Subcutaneous adipose tissue (tissue), 4 donors: ENCODE results near the gene CIB2. TPM values are rescaled to one million over a fixed set of nuclear protein-coding genes. Genes with fewer than 3 reads are reported as not detected.

ENCODE experiments used
- total RNA-seq, 4 donors: library from RNA; depleted of rRNA; stranded (reverse); fragments of >200 nt; gene quantifications; one replicate each; pipeline ENCODE4 v1.1.0, GENCODE V29; 2016
- TF ChIP-seq, protein P1 (sequence below): fragments of 450-650 bp; IDR thresholded peaks from one replicate; pipeline ENCODE4 v1.5.1; 2016; ENCODE audit warnings: low read depth, mild to moderate bottlenecking, control low read depth, antibody characterized with exemption, moderate library complexity

The CIB2 gene
- total RNA-seq, result 1 to 10 TPM; 3.2 to 6.4 (median 5.9) TPM

- TF ChIP-seq, protein P1, sequence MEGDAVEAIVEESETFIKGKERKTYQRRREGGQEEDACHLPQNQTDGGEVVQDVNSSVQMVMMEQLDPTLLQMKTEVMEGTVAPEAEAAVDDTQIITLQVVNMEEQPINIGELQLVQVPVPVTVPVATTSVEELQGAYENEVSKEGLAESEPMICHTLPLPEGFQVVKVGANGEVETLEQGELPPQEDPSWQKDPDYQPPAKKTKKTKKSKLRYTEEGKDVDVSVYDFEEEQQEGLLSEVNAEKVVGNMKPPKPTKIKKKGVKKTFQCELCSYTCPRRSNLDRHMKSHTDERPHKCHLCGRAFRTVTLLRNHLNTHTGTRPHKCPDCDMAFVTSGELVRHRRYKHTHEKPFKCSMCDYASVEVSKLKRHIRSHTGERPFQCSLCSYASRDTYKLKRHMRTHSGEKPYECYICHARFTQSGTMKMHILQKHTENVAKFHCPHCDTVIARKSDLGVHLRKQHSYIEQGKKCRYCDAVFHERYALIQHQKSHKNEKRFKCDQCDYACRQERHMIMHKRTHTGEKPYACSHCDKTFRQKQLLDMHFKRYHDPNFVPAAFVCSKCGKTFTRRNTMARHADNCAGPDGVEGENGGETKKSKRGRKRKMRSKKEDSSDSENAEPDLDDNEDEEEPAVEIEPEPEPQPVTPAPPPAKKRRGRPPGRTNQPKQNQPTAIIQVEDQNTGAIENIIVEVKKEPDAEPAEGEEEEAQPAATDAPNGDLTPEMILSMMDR, result no peak
Measured at GRCh38 chr15:78131295-78132061, at the start of gene CIB2. TSS of gene CIB2 (minus strand) at chr15:78131445. CDS start at chr15:78131215, 230 bp downstream.

GRCh38 chr15:78179906-78180305 is 48.7 kb upstream of the CIB2 start:
- TF ChIP-seq, protein P1, result no peak

- TF ChIP-seq, protein P1, result no peak
Measured at GRCh38 chr15:78179286-78179840, 48.1 kb upstream of the CIB2 start.

DNA sequence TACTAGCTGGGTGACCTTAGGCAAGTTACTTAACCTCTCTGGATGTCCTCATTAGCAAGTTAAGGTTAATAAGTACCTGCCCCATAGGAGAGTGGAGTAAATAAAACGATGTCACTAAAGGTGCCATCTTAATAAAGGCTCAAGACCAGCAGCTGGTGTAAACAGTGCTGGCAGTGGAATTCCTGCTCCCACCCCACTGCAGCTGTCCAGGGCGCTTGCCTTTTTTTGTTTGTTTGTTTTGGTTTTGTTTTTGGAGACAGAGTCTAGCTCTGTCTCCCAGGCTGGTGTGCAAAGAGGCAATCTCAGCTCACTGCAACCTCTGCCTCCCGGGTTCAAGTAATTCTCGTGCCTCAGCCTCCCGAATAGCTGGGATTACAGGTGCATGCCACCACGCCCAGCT is 46.8 kb upstream of the CIB2 start:
- TF ChIP-seq, protein P1, result no peak

- TF ChIP-seq, protein P1, result no peak
Measured at GRCh38 chr15:78177447-78177873, 46.2 kb upstream of the CIB2 start.

GRCh38 chr15:78175330-78175729 is 44.1 kb upstream of the CIB2 start:
- TF ChIP-seq, protein P1, result no peak

- TF ChIP-seq, protein P1, result no peak
Measured at GRCh38 chr15:78174401-78174800, 43.2 kb upstream of the CIB2 start.
